Caco-2 (cell line): ENCODE data around the gene TSPAN14. TPM values are rescaled to one million over a fixed set of nuclear protein-coding genes. Genes with fewer than 3 reads are reported as not detected.
"Not testable (repeated sequence)": the region's sequence is repeated elsewhere in the genome, so short reads cannot be mapped to it uniquely, and the experiment has no call there.

Source experiments
- BruUV-seq: library from RNA; stranded (reverse); fragments of 400-500 nt; replicated peaks from 2 replicates; lab custom pipeline; 2021; lab: Mats Ljungman, UMichigan
- CTCF ChIA-PET: fragments of 300-600 bp; sonication (Branson Sonifier 250); formaldehyde crosslinking; loops from one replicate; lab custom pipeline; 2022; ENCODE audit warnings: antibody characterized with exemption; lab: Charles Lee
- POLR2A ChIA-PET: fragments of 300-600 bp; sonication (Branson Sonifier 250); formaldehyde crosslinking; loops from one replicate; lab custom pipeline; 2022; ENCODE audit warnings: antibody characterized with exemption; lab: Charles Lee
- DNase-seq, 2 experiments: peaks; one replicate each; pipeline versions ENCODE4 v3.0.0 to v3.0.0-alpha.2; 2020 to 2022
- H3K27me3 ChIP-seq: replicated peaks from 2 replicates; pipeline ENCODE4 v1.6.0; 2011; ENCODE audit warnings: low read length; ENCODE audit not compliant: control insufficient read depth, insufficient read depth
- H3K36me3 ChIP-seq: 2 replicates; pipeline ENCODE4 v1.5.1; 2011; ENCODE audit warnings: low read length; ENCODE audit not compliant: control insufficient read depth, insufficient read depth
- H3K4me1 ChIP-seq: fragments of 250-450 bp; sonication (Bioruptor Pico); 2 replicates; pipeline ENCODE4 v1.5.1; 2020; ENCODE audit warnings: mild to moderate bottlenecking
- H3K4me3 ChIP-seq: 2 replicates; pipeline ENCODE4 v1.5.1; 2011; ENCODE audit warnings: low read depth, mild to moderate bottlenecking, control low read depth, low read length
- H3K9me3 ChIP-seq: fragments of 250-450 bp; sonication (Bioruptor Pico); 2 replicates; pipeline ENCODE4 v1.5.1; 2020; ENCODE audit warnings: mild to moderate bottlenecking, moderate library complexity
- H3K27ac Mint-ChIP-seq: one replicate; pipeline ENCODE4 v1.8.0; 2022; ENCODE audit warnings: mixed read lengths; ENCODE audit not compliant: unreplicated experiment
- H3K27me3 Mint-ChIP-seq: one replicate; pipeline ENCODE4 v1.8.0; 2022; ENCODE audit warnings: mixed read lengths; ENCODE audit not compliant: insufficient read depth, unreplicated experiment
- H3K36me3 Mint-ChIP-seq: one replicate; pipeline ENCODE4 v1.8.0; 2022; ENCODE audit warnings: mild to moderate bottlenecking, mixed read lengths; ENCODE audit not compliant: insufficient read depth, unreplicated experiment
- H3K4me1 Mint-ChIP-seq: one replicate; pipeline ENCODE4 v1.8.0; 2022; ENCODE audit warnings: low read depth, mixed read lengths; ENCODE audit not compliant: unreplicated experiment
- H3K4me3 Mint-ChIP-seq: one replicate; pipeline ENCODE4 v1.8.0; 2022; ENCODE audit warnings: mild to moderate bottlenecking, moderate library complexity, mixed read lengths; ENCODE audit not compliant: unreplicated experiment
- H3K9me3 Mint-ChIP-seq: one replicate; pipeline ENCODE4 v1.8.0; 2022; ENCODE audit warnings: mixed read lengths; ENCODE audit not compliant: unreplicated experiment
- CTCF ChIP-seq, 2 experiments: fragments of 200-600 bp in 1 of 2; IDR thresholded peaks; 1 replicate in 1 of 2; 2 replicates in 1 of 2; pipeline versions ENCODE4 v1.5.1 to v1.8.0; 2011 to 2022; ENCODE audit warnings: antibody characterized with exemption in 1 of 2, control low read depth in 1 of 2, inconsistent platforms in 1 of 2, low read depth in 1 of 2, low read length in 1 of 2, mild to moderate bottlenecking in 1 of 2, moderate library complexity in 1 of 2; ENCODE audit not compliant: insufficient read depth in 1 of 2, severe bottlenecking in 1 of 2, unreplicated experiment in 1 of 2
- intact Hi-C: fragments of 100-400 bp; cut with micrococcal nuclease; formaldehyde crosslinking; loops from one replicate; pipeline ENCODE4 v1.10.0; 2022; ENCODE audit not compliant: unreplicated experiment
- total RNA-seq: library from RNA; stranded (reverse); gene quantifications from 2 replicates; pipeline ENCODE4 v1.2.3, GENCODE V29; 2022

TSPAN14 gene
- total RNA-seq, 1 experiment from 2014 or later = 140 TPM

GRCh38 chr10:80474941-80475340, 20.8 kb downstream of the TSPAN14 start:
- no peak for TF ChIP-seq CTCF (IDR thresholded peaks at IDR 0.05; ENCODE audit: insufficient read depth in 1 of 2, low read depth in 1 of 2, low read length in 1 of 2, severe bottlenecking in 1 of 2, unreplicated experiment in 1 of 2)
- Mint-ChIP-seq H3K4me1 (peaks cover 45% of the 10 kb centered on the region), H3K9me3 (peaks cover 14% of the 10 kb centered on the region), H3K27ac (peak overlapping the region; percentile 49), H3K36me3 (peaks cover 77% of the 10 kb centered on the region), H3K4me3 (no peak overlapping the region), H3K27me3 (no peaks in the 10 kb centered on the region)
- POLR2A ChIA-PET = no interaction called here
- BruUV-seq = no TSS peak
- Histone ChIP-seq H3K9me3 (no peaks in the 10 kb centered on the region), H3K4me3 (no peak overlapping the region), H3K36me3 (peaks cover 5% of the 10 kb centered on the region), H3K4me1 (peaks cover 21% of the 10 kb centered on the region), H3K27me3 (no peaks in the 10 kb centered on the region)
- no peak for DNase-seq
- CTCF ChIA-PET = interaction anchor here (0.8 kb wide), 1 partner anchor 30 kb away, joined by 5 read pairs; no protein-coding TSS in a partner anchor
- intact Hi-C loops = no loop called here

GRCh38 chr10:80475641-80476040, 21.5 kb downstream of the TSPAN14 start:
- peaks cover 77% of the 10 kb centered on the region for H3K36me3 Mint-ChIP-seq
- peaks cover 14% of the 10 kb centered on the region for H3K9me3 Mint-ChIP-seq
- peaks cover 45% of the 10 kb centered on the region for H3K4me1 Mint-ChIP-seq
- H3K27me3 ChIP-seq, H3K27me3 Mint-ChIP-seq, CTCF ChIA-PET, BruUV-seq, intact Hi-C loops, DNase-seq, H3K4me3 ChIP-seq, POLR2A ChIA-PET, H3K4me3 Mint-ChIP-seq, H3K9me3 ChIP-seq, H3K36me3 ChIP-seq, H3K27ac Mint-ChIP-seq: not testable (repeated sequence)
- peaks cover 21% of the 10 kb centered on the region for H3K4me1 ChIP-seq

GRCh38 chr10:80476685-80477084, 22.6 kb downstream of the TSPAN14 start:
- CTCF ChIA-PET = no interaction called here
- no peak overlapping the region for H3K4me3 Mint-ChIP-seq
- no TSS peak for BruUV-seq
- no peak for DNase-seq
- peaks cover 38% of the 10 kb centered on the region for H3K4me1 Mint-ChIP-seq
- Histone ChIP-seq H3K4me1 (peaks cover 13% of the 10 kb centered on the region), H3K36me3 (no peaks in the 10 kb centered on the region; the same call in 1 of the 2 replicates), H3K9me3 (no peaks in the 10 kb centered on the region), H3K27me3 (no peaks in the 10 kb centered on the region), H3K4me3 (no peak overlapping the region)
- H3K36me3 Mint-ChIP-seq = peaks cover 77% of the 10 kb centered on the region
- TF ChIP-seq CTCF (IDR thresholded peaks at IDR 0.05; ENCODE audit: insufficient read depth in 1 of 2, low read depth in 1 of 2, low read length in 1 of 2, severe bottlenecking in 1 of 2, unreplicated experiment in 1 of 2) = no peak
- POLR2A ChIA-PET = no interaction called here
- H3K27me3 Mint-ChIP-seq = no peaks in the 10 kb centered on the region
- no peak overlapping the region for H3K27ac Mint-ChIP-seq
- peaks cover 14% of the 10 kb centered on the region for H3K9me3 Mint-ChIP-seq
- intact Hi-C loops = no loop called here

- TF ChIP-seq CTCF (IDR thresholded peaks at IDR 0.05; ENCODE audit: insufficient read depth in 1 of 2, low read depth in 1 of 2, low read length in 1 of 2, severe bottlenecking in 1 of 2, unreplicated experiment in 1 of 2) = no peak
- Histone ChIP-seq H3K4me3 (no peak overlapping the region), H3K36me3 (no peaks in the 10 kb centered on the region; the same call in 1 of the 2 replicates), H3K27me3 (no peaks in the 10 kb centered on the region), H3K9me3 (no peaks in the 10 kb centered on the region), H3K4me1 (peaks cover 5% of the 10 kb centered on the region)
- no TSS peak for BruUV-seq
- DNase-seq = no peak
- peaks cover 30% of the 10 kb centered on the region for H3K4me1 Mint-ChIP-seq
- ChIA-PET POLR2A (no interaction called here), CTCF (no interaction called here)
- no peaks in the 10 kb centered on the region for H3K27me3 Mint-ChIP-seq
- H3K9me3 Mint-ChIP-seq = peaks cover 14% of the 10 kb centered on the region
- no peak overlapping the region for H3K27ac Mint-ChIP-seq
- no peak overlapping the region for H3K4me3 Mint-ChIP-seq
- peaks cover 75% of the 10 kb centered on the region for H3K36me3 Mint-ChIP-seq
- intact Hi-C loops = no loop called here
Observed at GRCh38 chr10:80477813-80478212, 23.7 kb downstream of the TSPAN14 start.

GRCh38 chr10:80480373-80480772, 26.3 kb downstream of the TSPAN14 start:
- H3K36me3 ChIP-seq, CTCF ChIA-PET, DNase-seq, H3K4me3 Mint-ChIP-seq, POLR2A ChIA-PET, H3K4me3 ChIP-seq, intact Hi-C loops, H3K27me3 Mint-ChIP-seq, H3K27me3 ChIP-seq, H3K9me3 ChIP-seq, BruUV-seq: not testable (repeated sequence)
- peaks cover 24% of the 10 kb centered on the region for H3K4me1 Mint-ChIP-seq
- H3K9me3 Mint-ChIP-seq = peaks cover 14% of the 10 kb centered on the region
- H3K36me3 Mint-ChIP-seq = peaks cover 69% of the 10 kb centered on the region
- peak overlapping the region; percentile 57 for H3K27ac Mint-ChIP-seq
- peaks cover 13% of the 10 kb centered on the region for H3K4me1 ChIP-seq
